HCT116 (cell line): ENCODE data around the gene GPRC5A. TPM values are rescaled to one million over a fixed set of nuclear protein-coding genes. Genes with fewer than 3 reads are reported as not detected.

Source experiments
- ATAC-seq: fragments of 200-7000 bp; cut with Tn5 transposase; 2 replicates; pipeline ENCODE4 v1.9.1; 2020; ENCODE audit warnings: mild to moderate bottlenecking, moderate library complexity
- BruUV-seq: library from RNA; stranded (reverse); fragments of 400-500 nt; replicated peaks from 2 replicates; lab custom pipeline; 2021; lab: Mats Ljungman, UMichigan
- CTCF ChIA-PET: fragments of 300-600 bp; sonication (Branson Sonifier 250); formaldehyde crosslinking; loops from one replicate; lab custom pipeline; 2021; ENCODE audit warnings: antibody characterized with exemption; lab: Charles Lee
- POLR2A ChIA-PET: fragments of 300-600, 350-600 bp; sonication (Branson Sonifier 250); formaldehyde crosslinking; loops from one replicate; lab custom pipeline; 2021; ENCODE audit warnings: antibody characterized with exemption; lab: Charles Lee
- RAD21 ChIA-PET, 2 experiments: fragments of 300-600 bp; sonication (Branson Sonifier 250); formaldehyde crosslinking; loops; one replicate each; lab custom pipeline; 2023; ENCODE audit warnings: low total read pairs in 2 of 2; ENCODE audit not compliant: uncharacterized antibody in 2 of 2, unreplicated experiment in 2 of 2, low non-redundant PET in 1 of 2; lab: Charles Lee
- DNase-seq: peaks from one replicate; pipeline ENCODE4 v3.0.0-alpha.2; 2010; ENCODE audit warnings: low read depth, low spot score
- H2AFZ ChIP-seq: fragments of 200-600 bp; shearing (Covaris generic), sonication (generic); 2 replicates; pipeline ENCODE4 v1.6.1; 2017; ENCODE audit warnings: low read depth, mixed run types, mixed read lengths, antibody characterized with exemption, low read length; ENCODE audit not compliant: poor library complexity, severe bottlenecking
- H3K27ac ChIP-seq: 2 replicates; pipeline ENCODE4 v1.5.1; 2012; ENCODE audit warnings: low read depth, low read length
- H3K27me3 ChIP-seq: fragments of 200-600 bp; sonication (generic); 2 replicates; pipeline ENCODE4 v1.6.1; 2016; ENCODE audit warnings: mixed run types, low read length, mixed read lengths; ENCODE audit not compliant: insufficient read depth
- H3K36me3 ChIP-seq, 2 experiments: fragments of 200-500 bp in 1 of 2; fragments of 200-600 bp in 1 of 2; sonication (Bioruptor generic) in 1 of 2; sonication (generic) in 1 of 2; 2 replicates each; pipeline versions ENCODE4 v1.5.1 to v1.6.1; 2014 to 2016; ENCODE audit warnings: low read length in 2 of 2, inconsistent platforms in 1 of 2, mixed read lengths in 1 of 2, mixed run types in 1 of 2; ENCODE audit not compliant: insufficient read depth in 2 of 2, control insufficient read depth in 1 of 2
- H3K4me1 ChIP-seq, 2 experiments: fragments of 200-600 bp in 1 of 2; sonication (generic) in 1 of 2; 2 replicates each; pipeline versions ENCODE4 v1.5.1 to v1.6.1; 2012 to 2017; ENCODE audit warnings: low read length in 2 of 2, inconsistent platforms in 1 of 2, mild to moderate bottlenecking in 1 of 2, mixed read lengths in 1 of 2, mixed run types in 1 of 2, moderate library complexity in 1 of 2; ENCODE audit not compliant: insufficient read depth in 2 of 2, control insufficient read depth in 1 of 2
- H3K4me2 ChIP-seq: fragments of 200-600 bp; sonication (generic); 2 replicates; pipeline ENCODE4 v1.6.1; 2017; ENCODE audit warnings: mixed run types, low read length, mixed read lengths
- H3K4me3 ChIP-seq, 2 experiments: fragments of 200-600 bp in 1 of 2; sonication (generic) in 1 of 2; replicated peaks in 1 of 2; 2 replicates each; pipeline ENCODE4 v1.5.1; 2011 to 2016; ENCODE audit warnings: low read length in 2 of 2, control low read depth in 1 of 2, low read depth in 1 of 2, mild to moderate bottlenecking in 1 of 2, mixed read lengths in 1 of 2, mixed run types in 1 of 2
- H3K79me2 ChIP-seq: fragments of 200-600 bp; sonication (generic); 2 replicates; pipeline ENCODE4 v1.6.1; 2017; ENCODE audit warnings: mild to moderate bottlenecking, mixed run types, low read length, moderate library complexity, mixed read lengths; ENCODE audit not compliant: insufficient read depth
- H3K9ac ChIP-seq: fragments of 200-600 bp; sonication (generic); 2 replicates; pipeline ENCODE4 v1.6.1; 2016; ENCODE audit warnings: low read length, mixed read lengths
- H3K9me2 ChIP-seq: fragments of 200-600 bp; sonication (generic), shearing (Covaris generic); 2 replicates; pipeline ENCODE4 v1.6.1; 2017; ENCODE audit warnings: mixed run types, mild to moderate bottlenecking, moderate library complexity; ENCODE audit not compliant: insufficient read depth
- H3K9me3 ChIP-seq, 2 experiments: fragments of 200-500 bp in 1 of 2; fragments of 200-600 bp in 1 of 2; sonication (Bioruptor generic) in 1 of 2; sonication (generic) in 1 of 2; 2 replicates each; pipeline ENCODE4 v1.6.1; 2014 to 2017; ENCODE audit warnings: low read length in 2 of 2, mixed read lengths in 2 of 2, inconsistent platforms in 1 of 2, low read depth in 1 of 2, mild to moderate bottlenecking in 1 of 2, mixed run types in 1 of 2, moderate library complexity in 1 of 2; ENCODE audit not compliant: control insufficient read depth in 1 of 2, insufficient read depth in 1 of 2
- H4K20me1 ChIP-seq: fragments of 200-600 bp; sonication (generic), shearing (Covaris generic); 2 replicates; pipeline ENCODE4 v1.6.1; 2017; ENCODE audit warnings: mixed run types, mild to moderate bottlenecking, moderate library complexity; ENCODE audit not compliant: insufficient read depth
- ATF3 ChIP-seq: IDR thresholded peaks from 2 replicates; pipeline ENCODE4 v1.6.1; 2012
- CBX3 ChIP-seq: IDR thresholded peaks from 2 replicates; pipeline ENCODE4 v1.6.1; 2012; ENCODE audit warnings: low read depth
- CTCF ChIP-seq, 3 experiments: fragments of 200-600 bp in 1 of 3; sonication (generic) in 1 of 3; IDR thresholded peaks in 2 of 3; conservative IDR thresholded peaks in 1 of 3; 2 replicates each; pipeline ENCODE4 v1.5.1; 2012 to 2017; ENCODE audit warnings: low read depth in 2 of 3, low read length in 2 of 3, antibody characterized with exemption in 1 of 3, borderline replicate concordance in 1 of 3, control low read depth in 1 of 3, mild to moderate bottlenecking in 1 of 3, mixed read lengths in 1 of 3, mixed run types in 1 of 3, moderate library complexity in 1 of 3; ENCODE audit not compliant: insufficient read depth in 1 of 3
- EGR1 ChIP-seq: IDR thresholded peaks from 2 replicates; pipeline ENCODE4 v1.6.1; 2012; ENCODE audit warnings: low read depth
- EZH2 ChIP-seq: fragments of 200-600 bp; sonication (generic); IDR thresholded peaks from 2 replicates; pipeline ENCODE4 v1.6.1; 2017; ENCODE audit warnings: antibody characterized with exemption, mixed run types
- EZH2phosphoT487 ChIP-seq: fragments of 200-600 bp; IDR thresholded peaks from 2 replicates; pipeline ENCODE4 v1.6.1; 2018; ENCODE audit warnings: antibody characterized with exemption, borderline replicate concordance
- FOSL1 ChIP-seq: IDR thresholded peaks from 2 replicates; pipeline ENCODE4 v1.6.1; 2012; ENCODE audit warnings: low read depth
- JUND ChIP-seq: IDR thresholded peaks from 2 replicates; pipeline ENCODE4 v1.6.1; 2012
- POLR2A ChIP-seq: IDR thresholded peaks from 2 replicates; pipeline ENCODE4 v1.7.0; 2011; ENCODE audit warnings: borderline replicate concordance; ENCODE audit not compliant: insufficient read depth, insufficient read length; ENCODE audit errors: extremely low read depth
- POLR2AphosphoS5 ChIP-seq: IDR thresholded peaks from 2 replicates; pipeline ENCODE4 v1.6.1; 2011; ENCODE audit warnings: mild to moderate bottlenecking, low read depth, low read length, moderate library complexity
- RAD21 ChIP-seq: IDR thresholded peaks from 2 replicates; pipeline ENCODE4 v1.6.1; 2012; ENCODE audit warnings: low read depth, mild to moderate bottlenecking
- REST ChIP-seq: IDR thresholded peaks from 2 replicates; pipeline ENCODE4 v1.6.1; 2012; ENCODE audit warnings: low read depth
- SIN3A ChIP-seq: IDR thresholded peaks from 2 replicates; pipeline ENCODE4 v1.6.1; 2012; ENCODE audit warnings: low read depth
- SP1 ChIP-seq: IDR thresholded peaks from 2 replicates; pipeline ENCODE4 v1.6.1; 2012; ENCODE audit warnings: low read depth
- SRF ChIP-seq: IDR thresholded peaks from 2 replicates; pipeline ENCODE4 v1.6.1; 2012; ENCODE audit warnings: low read depth
- TCF7L2 ChIP-seq: IDR thresholded peaks from 2 replicates; pipeline ENCODE4 v1.7.0; 2011; ENCODE audit warnings: borderline replicate concordance, inconsistent platforms; ENCODE audit not compliant: insufficient read depth, insufficient read length; ENCODE audit errors: extremely low read depth
- YY1 ChIP-seq: IDR thresholded peaks from 2 replicates; pipeline ENCODE4 v1.6.1; 2011; ENCODE audit warnings: low read length, low read depth, moderate library complexity, mild to moderate bottlenecking; ENCODE audit not compliant: insufficient replicate concordance; ENCODE audit errors: extremely low read depth
- ZBTB33 ChIP-seq: IDR thresholded peaks from 2 replicates; pipeline ENCODE4 v1.6.1; 2011; ENCODE audit warnings: mild to moderate bottlenecking, low read length, moderate library complexity; ENCODE audit not compliant: insufficient replicate concordance; ENCODE audit errors: extremely low read depth
- ZFX ChIP-seq: fragments of 450-650 bp; IDR thresholded peaks from 2 replicates; pipeline ENCODE4 v1.6.1; 2017
- ZNF274 ChIP-seq: fragments of 200-500 bp; sonication (Bioruptor generic); IDR thresholded peaks from 2 replicates; pipeline ENCODE4 v1.6.1; 2014; ENCODE audit warnings: mild to moderate bottlenecking, low read depth, low read length, inconsistent platforms
- intact Hi-C: fragments of 100-400 bp; cut with micrococcal nuclease; formaldehyde crosslinking; loops from 2 replicates; pipeline ENCODE4 v1.10.0; 2022
- total RNA-seq: library from RNA; stranded (reverse); gene quantifications from one replicate; pipeline ENCODE4 v1.2.1, GENCODE V29; 2021; ENCODE audit not compliant: unreplicated experiment

The GPRC5A gene
- total RNA-seq, 1 experiment from 2014 or later, result 305 TPM

- Histone ChIP-seq H3K27ac (no peak overlapping the region), H2AFZ (no peak overlapping the region), H3K36me3 (no peaks in the 10 kb centered on the region; a peak in 1 of 4 replicates), H3K9ac (no peak overlapping the region), H3K4me2 (no peak overlapping the region), H3K9me2 (no peaks in the 10 kb centered on the region), H3K4me3 (no peak overlapping the region), H3K9me3 (no peaks in the 10 kb centered on the region), H3K4me1 (no peaks in the 10 kb centered on the region), H3K27me3 (no peaks in the 10 kb centered on the region), H4K20me1 (no peaks in the 10 kb centered on the region), H3K79me2 (no peaks in the 10 kb centered on the region)
- RAD21 ChIA-PET, result no interaction called here
- intact Hi-C loops, result no loop called here
- CTCF ChIA-PET, result no interaction called here
- DNase-seq, result no peak
- POLR2A ChIA-PET, result no interaction called here
- no peak for TF ChIP-seq EZH2
- no peak for TF ChIP-seq POLR2A
- TF ChIP-seq FOSL1, result no peak
- TF ChIP-seq EZH2phosphoT487, result no peak
- TF ChIP-seq JUND, result no peak
- TF ChIP-seq ATF3, result no peak
- TF ChIP-seq ZFX, result no peak
- TF ChIP-seq CBX3, result no peak
- no peak for TF ChIP-seq EGR1
- no peak for TF ChIP-seq RAD21
- TF ChIP-seq TCF7L2, result no peak
- no peak for TF ChIP-seq ZNF274
- no peak for TF ChIP-seq SRF
- no peak for TF ChIP-seq POLR2AphosphoS5
- TF ChIP-seq SP1, result no peak
- no peak for TF ChIP-seq SIN3A
- TF ChIP-seq YY1, result no peak
- TF ChIP-seq REST, result no peak
- TF ChIP-seq ZBTB33, result no peak
- TF ChIP-seq CTCF (IDR thresholded peaks at IDR 0.05 in 2 of 3, conservative IDR thresholded peaks at IDR 0.05 in 1 of 3; ENCODE audit: borderline replicate concordance in 1 of 3, insufficient read depth in 1 of 3, low read depth in 2 of 3, low read length in 2 of 3), result no peak
- no TSS peak for BruUV-seq
- ATAC-seq, result no peak
Observed at GRCh38 chr12:12965836-12966235, 74.5 kb downstream of the GPRC5A start.
